Measurements from ENCODE around the gene GON4L. TPM values are rescaled to one million over a fixed set of nuclear protein-coding genes. Genes with fewer than 3 reads are reported as not detected.

GON4L gene
- total RNA-seq, 1 donor from 2014 or later = 89.5 TPM

Other genes with a start within 250 kb of the GON4L start
- gene MSTO1, start 247.0 kb downstream of the GON4L start, total RNA-seq = 85.4 and 101 TPM in 2 replicates
- gene YY1AP1, start 168.4 kb downstream of the GON4L start, total RNA-seq = 89.6 and 101 TPM in 2 replicates
- 138 and 144 TPM in 2 replicates for gene DAP3, start 168.1 kb downstream of the GON4L start, total RNA-seq
- 3.3 and 3.7 TPM in 2 replicates for gene SYT11, start 2.4 kb upstream of the GON4L start, total RNA-seq
- 32.7 and 38.6 TPM in 2 replicates for gene RIT1, start 54.1 kb upstream of the GON4L start, total RNA-seq
- gene KHDC4, start 77.2 kb upstream of the GON4L start, total RNA-seq = 88.3 and 105 TPM in 2 replicates
- gene RXFP4, start 84.4 kb upstream of the GON4L start, total RNA-seq = not detected in 2 replicates
- 188 and 207 TPM in 2 replicates for gene ARHGEF2, start 121.3 kb upstream of the GON4L start, total RNA-seq
- gene SSR2, start 163.7 kb upstream of the GON4L start, total RNA-seq = 136 and 146 TPM in 2 replicates
- gene UBQLN4, start 196.6 kb upstream of the GON4L start, total RNA-seq = 28.1 and 32.5 TPM in 2 replicates
- 45.9 and 48.0 TPM in 2 replicates for gene LAMTOR2, start 197.6 kb upstream of the GON4L start, total RNA-seq
- 0.32 and 0.38 TPM in 2 replicates for gene RAB25, start 203.9 kb upstream of the GON4L start, total RNA-seq
- 0.39 and 0.47 TPM in 2 replicates for gene MEX3A, start 225.3 kb upstream of the GON4L start, total RNA-seq

Data from activated B cell treated with CpG ODN at 0.5 μM for 24 hours (primary cell).